ENCODE data around the gene PRADC1.

Gene PRADC1

DNA sequence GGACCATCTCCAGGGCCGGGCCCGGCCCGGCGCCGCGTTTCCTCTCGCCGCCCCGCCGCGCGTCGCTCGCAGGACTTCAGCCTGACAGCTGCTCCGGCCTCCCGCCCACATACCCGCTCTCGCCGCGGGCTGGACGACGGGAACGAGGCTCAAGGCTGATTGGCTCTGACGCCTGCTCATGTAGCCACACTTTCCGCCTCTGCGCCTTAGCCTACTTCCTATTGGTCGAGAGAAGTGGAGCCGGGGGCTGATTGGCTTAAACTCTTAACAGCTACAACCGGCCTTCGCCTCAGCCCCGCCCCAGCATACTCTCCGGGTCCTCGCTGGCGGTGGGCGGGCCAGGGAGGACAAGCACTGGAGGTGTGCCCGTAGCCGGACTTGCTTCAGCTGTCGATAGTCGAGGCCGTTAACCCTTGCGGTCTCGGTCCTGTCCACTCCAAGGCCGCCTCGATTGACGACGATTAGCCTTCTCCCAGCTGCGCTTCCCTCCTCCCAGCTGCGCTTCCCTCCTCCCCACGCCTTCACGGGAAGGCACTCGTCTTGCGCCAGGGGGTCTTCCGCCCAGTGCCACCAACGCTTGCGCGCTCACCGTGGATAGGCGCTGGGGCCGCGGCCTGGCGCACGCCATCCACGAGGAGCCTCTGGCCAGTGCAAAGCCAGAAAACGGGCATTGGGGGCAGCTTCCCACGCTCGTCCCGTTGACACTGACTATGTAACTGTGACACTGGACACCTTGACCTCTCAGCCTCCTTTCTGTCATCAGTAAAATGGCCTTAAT, at the start of gene PRADC1:
Gene PRADC1 (minus strand): TSS at position 86 of the 778 bp plus-strand sequence. CDS start 79 bp downstream, at position 7.
- no peaks in the 10 kb centered on the region for H3K36me3 ChIP-seq (ENCODE audit: control insufficient read depth, insufficient read depth, low read length)
- no peak within 1 kb of the TSS for H3K27ac ChIP-seq (ENCODE audit: low read length)
- peaks cover 2% of the 10 kb centered on the region; the same call in 1 of the 2 replicates for H3K4me1 ChIP-seq (ENCODE audit: control insufficient read depth, insufficient read depth, low read length)
- peak within 1 kb of the TSS; percentile 78 for H3K4me3 ChIP-seq (ENCODE audit: low read length)
- H3K9me3 ChIP-seq (ENCODE audit: control insufficient read depth, insufficient read depth, low read length) = no peaks in the 10 kb centered on the region
- peak; percentile 98 for DNase-seq (ENCODE audit: low read depth, low spot score)
- H3K27me3 ChIP-seq (ENCODE audit: control insufficient read depth, insufficient read depth, low read length) = no peaks in the 10 kb centered on the region
- no CpG with 5 or more reads among the region's 67 CpGs for WGBS (ENCODE audit: insufficient coverage, insufficient read length)

DNA sequence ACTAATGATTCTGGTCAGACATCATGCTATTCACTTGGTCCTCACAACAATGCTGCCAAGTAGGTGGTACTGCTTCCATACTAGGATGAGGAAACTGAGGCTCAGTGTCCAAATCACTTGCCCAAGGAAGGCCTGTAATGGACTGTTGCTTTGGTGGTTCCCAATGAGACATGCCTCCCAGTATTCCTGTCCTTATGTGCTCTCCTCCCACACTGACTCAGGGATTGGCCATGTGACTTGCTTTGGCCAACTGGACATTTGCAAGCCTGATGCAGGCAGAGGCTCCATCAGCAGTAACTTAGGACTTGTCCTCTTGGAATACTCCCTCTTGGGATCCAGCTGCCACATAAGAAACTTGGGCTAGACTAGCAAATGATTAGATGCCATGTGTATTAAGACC, 48.2 kb upstream of the PRADC1 start:
- DNase-seq (ENCODE audit: low read depth, low spot score) = no peak
- no peak overlapping the region for H3K27ac ChIP-seq (ENCODE audit: low read length)
- no peaks in the 10 kb centered on the region for H3K27me3 ChIP-seq (ENCODE audit: control insufficient read depth, insufficient read depth, low read length)
- no peaks in the 10 kb centered on the region for H3K36me3 ChIP-seq (ENCODE audit: control insufficient read depth, insufficient read depth, low read length)
- peaks cover 8% of the 10 kb centered on the region; the same call in 1 of the 2 replicates for H3K4me1 ChIP-seq (ENCODE audit: control insufficient read depth, insufficient read depth, low read length)
- no peak overlapping the region for H3K4me3 ChIP-seq (ENCODE audit: low read length)
- no peaks in the 10 kb centered on the region for H3K9me3 ChIP-seq (ENCODE audit: control insufficient read depth, insufficient read depth, low read length)

DNA sequence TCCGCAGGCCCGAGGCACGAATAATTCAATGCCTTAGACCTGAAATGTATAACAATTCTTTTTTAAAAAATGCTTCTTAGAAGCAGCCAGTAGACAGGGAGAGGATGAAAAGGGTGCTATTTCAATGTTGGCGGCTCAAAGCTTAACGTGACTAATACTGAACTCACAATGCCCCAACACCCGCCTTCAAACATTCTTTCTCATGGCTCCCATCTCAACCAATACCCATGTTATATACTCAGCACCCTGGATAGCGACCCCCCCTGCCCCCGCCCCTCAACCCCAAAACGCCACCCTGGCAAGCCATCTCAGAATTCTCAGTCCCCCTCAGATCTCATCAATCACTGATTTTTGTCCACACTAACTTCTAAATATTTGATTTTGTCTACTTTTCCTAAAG, 46.8 kb upstream of the PRADC1 start:
- no peak overlapping the region for H3K27ac ChIP-seq (ENCODE audit: low read length)
- no peaks in the 10 kb centered on the region for H3K27me3 ChIP-seq (ENCODE audit: control insufficient read depth, insufficient read depth, low read length)
- H3K36me3 ChIP-seq (ENCODE audit: control insufficient read depth, insufficient read depth, low read length) = no peaks in the 10 kb centered on the region
- WGBS (ENCODE audit: insufficient coverage, insufficient read length) = no CpG with 5 or more reads among the region's 9 CpGs
- H3K9me3 ChIP-seq (ENCODE audit: control insufficient read depth, insufficient read depth, low read length) = no peaks in the 10 kb centered on the region
- no peak overlapping the region for H3K4me3 ChIP-seq (ENCODE audit: low read length)
- H3K4me1 ChIP-seq (ENCODE audit: control insufficient read depth, insufficient read depth, low read length) = peaks cover 4% of the 10 kb centered on the region; the same call in 1 of the 2 replicates
- no peak for DNase-seq (ENCODE audit: low read depth, low spot score)

DNA sequence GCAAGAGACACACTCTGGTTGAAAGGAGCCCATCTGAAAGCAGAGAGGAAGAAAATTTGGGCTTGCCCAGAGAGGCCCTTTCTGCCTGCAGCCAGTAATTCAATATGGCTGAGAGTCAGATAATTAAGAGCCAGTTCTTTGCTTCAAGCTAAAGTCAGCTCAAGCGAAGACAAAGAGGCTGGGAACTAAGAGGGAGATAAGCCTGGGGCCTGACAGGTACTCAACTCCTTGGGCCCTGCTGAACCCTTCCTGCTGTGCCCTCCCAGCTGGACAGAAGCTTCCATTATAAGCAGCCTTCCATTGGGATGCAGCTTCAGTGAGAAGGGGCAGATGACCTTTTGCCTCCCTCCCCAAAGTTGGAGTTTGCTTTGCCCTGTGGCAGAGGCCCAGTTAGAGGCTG, 39.2 kb upstream of the PRADC1 start:
- DNase-seq (ENCODE audit: low read depth, low spot score) = no peak
- Histone ChIP-seq H3K4me3 (ENCODE audit: low read length) (no peak overlapping the region), H3K36me3 (ENCODE audit: control insufficient read depth, insufficient read depth, low read length) (no peaks in the 10 kb centered on the region), H3K9me3 (ENCODE audit: control insufficient read depth, insufficient read depth, low read length) (no peaks in the 10 kb centered on the region), H3K27ac (ENCODE audit: low read length) (no peak overlapping the region), H3K4me1 (ENCODE audit: control insufficient read depth, insufficient read depth, low read length) (peaks cover 2% of the 10 kb centered on the region), H3K27me3 (ENCODE audit: control insufficient read depth, insufficient read depth, low read length) (peaks cover 2% of the 10 kb centered on the region; the same call in 1 of the 2 replicates)
- no CpG with 5 or more reads among the region's 1 CpG for WGBS (ENCODE audit: insufficient coverage, insufficient read length)

DNA sequence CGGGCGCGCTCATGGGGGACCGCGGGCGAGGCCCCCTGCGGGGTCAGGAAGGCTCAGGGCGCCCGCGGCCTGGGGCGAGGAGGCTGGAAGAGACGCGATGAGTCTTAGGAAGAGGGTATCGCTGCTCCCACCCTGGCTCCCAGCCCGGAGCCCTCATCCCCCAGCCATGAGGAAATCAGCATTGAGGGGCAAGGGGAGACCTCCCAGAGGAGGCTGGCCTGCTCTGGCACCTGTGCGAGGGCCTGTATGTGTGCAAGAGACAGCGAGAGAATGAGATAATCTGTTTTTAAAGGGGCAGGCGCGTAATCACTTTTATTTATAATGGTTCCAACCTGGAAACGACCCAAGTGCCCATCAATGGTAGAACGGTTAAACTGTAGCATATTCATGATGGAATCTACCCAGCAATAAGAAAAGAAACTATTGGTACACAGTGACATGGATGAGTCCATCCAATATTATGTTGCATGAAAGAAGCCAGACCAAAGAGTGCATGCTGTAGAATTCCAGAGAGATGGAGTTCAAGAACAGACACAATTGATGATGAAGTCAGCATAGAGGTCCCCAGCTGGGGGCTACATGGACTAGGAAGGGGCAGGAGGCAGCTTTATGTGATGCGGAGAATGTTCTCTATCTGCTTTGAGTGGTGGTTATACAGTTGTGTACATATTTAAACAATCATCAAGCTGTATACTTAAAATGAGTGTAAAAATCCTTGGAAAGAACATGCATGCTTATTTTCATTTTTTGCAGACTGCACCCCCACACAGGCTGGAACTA, 36.8 kb upstream of the PRADC1 start:
- no peaks in the 10 kb centered on the region for H3K9me3 ChIP-seq (ENCODE audit: control insufficient read depth, insufficient read depth, low read length)
- no peaks in the 10 kb centered on the region for H3K36me3 ChIP-seq (ENCODE audit: control insufficient read depth, insufficient read depth, low read length)
- H3K27ac ChIP-seq (ENCODE audit: low read length) = no peak overlapping the region
- H3K27me3 ChIP-seq (ENCODE audit: control insufficient read depth, insufficient read depth, low read length) = peaks cover 2% of the 10 kb centered on the region; the same call in 1 of the 2 replicates
- whole genome bisulfite sequencing (ENCODE audit: insufficient coverage, insufficient read length) = no CpG with 5 or more reads among the region's 22 CpGs
- peak overlapping the region; percentile 28; the same call in 1 of the 2 replicates for H3K4me3 ChIP-seq (ENCODE audit: low read length)
- H3K4me1 ChIP-seq (ENCODE audit: control insufficient read depth, insufficient read depth, low read length) = peaks cover 2% of the 10 kb centered on the region
- no peak for DNase-seq (ENCODE audit: low read depth, low spot score)

DNA sequence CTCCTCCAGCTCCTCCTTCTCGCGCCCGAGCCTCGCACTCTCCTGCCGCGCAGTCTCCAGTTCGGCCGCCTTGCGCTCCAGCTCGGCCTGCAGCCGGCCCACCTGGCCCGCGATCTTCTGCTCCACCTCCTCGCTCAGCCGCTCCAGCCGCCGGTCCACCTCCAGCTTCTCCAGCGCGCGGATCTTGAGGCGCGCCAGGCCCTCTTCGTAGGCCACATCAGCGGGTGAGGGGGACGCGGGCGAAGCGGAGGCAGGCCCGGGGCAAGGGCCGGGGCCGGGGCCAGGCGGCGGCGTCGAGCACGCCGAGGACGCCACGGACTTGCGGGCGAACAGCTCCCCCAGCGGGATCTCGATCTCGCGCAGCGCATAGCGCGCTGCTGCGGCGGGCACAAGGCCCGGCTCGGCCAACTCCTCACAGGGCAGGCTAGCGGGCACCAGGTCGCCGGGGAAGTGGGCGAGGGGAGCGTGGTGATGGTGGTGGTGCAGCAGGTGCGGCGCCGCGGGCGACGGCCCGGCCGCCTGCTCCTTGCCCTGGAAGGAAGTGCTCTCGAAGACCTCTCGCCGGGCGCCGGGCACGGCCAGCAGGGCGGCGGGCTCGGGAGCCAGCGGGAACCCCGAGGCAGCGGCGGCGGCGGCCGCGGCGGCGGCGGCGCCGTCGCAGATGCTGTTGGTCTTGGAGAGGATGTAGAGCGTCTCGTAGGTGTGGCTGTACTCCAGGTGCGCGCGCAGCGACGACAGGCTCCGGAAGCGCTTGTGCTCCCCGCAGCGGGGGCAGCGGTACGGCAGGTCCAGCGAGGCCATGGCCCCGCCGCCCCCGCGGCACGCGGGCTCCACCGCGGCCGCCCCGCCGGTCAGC, 36.0 kb upstream of the PRADC1 start:
- no peak for DNase-seq (ENCODE audit: low read depth, low spot score)
- Histone ChIP-seq H3K4me1 (ENCODE audit: control insufficient read depth, insufficient read depth, low read length) (peaks cover 2% of the 10 kb centered on the region), H3K4me3 (ENCODE audit: low read length) (peak overlapping the region; percentile 28; the same call in 1 of the 2 replicates), H3K27me3 (ENCODE audit: control insufficient read depth, insufficient read depth, low read length) (peaks cover 2% of the 10 kb centered on the region; the same call in 1 of the 2 replicates), H3K27ac (ENCODE audit: low read length) (no peak overlapping the region), H3K36me3 (ENCODE audit: control insufficient read depth, insufficient read depth, low read length) (0 out of 2 replicates have a peak, but pooled peaks cover 2% of the 10 kb centered on the region), H3K9me3 (ENCODE audit: control insufficient read depth, insufficient read depth, low read length) (no peaks in the 10 kb centered on the region)
- WGBS (ENCODE audit: insufficient coverage, insufficient read length) = no CpG with 5 or more reads among the region's 113 CpGs

DNA sequence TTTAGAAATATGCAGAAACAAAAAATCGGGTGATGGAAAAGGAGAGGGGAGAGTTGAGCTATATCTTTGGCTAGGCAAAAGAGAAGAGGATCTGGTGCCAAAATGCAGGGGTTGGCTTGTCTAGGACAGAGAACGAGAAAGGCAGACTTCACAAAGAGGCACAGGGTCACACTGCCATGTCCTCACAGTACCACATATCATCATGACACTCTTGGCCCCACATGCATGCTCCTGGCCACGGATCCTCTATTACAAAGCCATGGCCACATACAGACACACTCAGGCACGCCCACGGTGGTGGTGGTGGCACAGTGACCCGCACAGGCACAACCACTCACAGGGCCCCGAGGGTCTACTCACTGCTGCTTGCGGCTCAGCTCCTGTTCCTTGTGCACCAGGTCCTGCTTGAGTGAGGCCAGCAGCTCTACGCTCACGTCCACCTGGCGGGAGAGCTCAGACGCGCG, 35.4 kb upstream of the PRADC1 start:
- no peak overlapping the region for H3K27ac ChIP-seq (ENCODE audit: low read length)
- 0 out of 2 replicates have a peak, but pooled peaks cover 2% of the 10 kb centered on the region for H3K36me3 ChIP-seq (ENCODE audit: control insufficient read depth, insufficient read depth, low read length)
- DNase-seq (ENCODE audit: low read depth, low spot score) = no peak
- WGBS (ENCODE audit: insufficient coverage, insufficient read length) = no CpG with 5 or more reads among the region's 14 CpGs
- peaks cover 2% of the 10 kb centered on the region for H3K4me1 ChIP-seq (ENCODE audit: control insufficient read depth, insufficient read depth, low read length)
- H3K27me3 ChIP-seq (ENCODE audit: control insufficient read depth, insufficient read depth, low read length) = peaks cover 2% of the 10 kb centered on the region; the same call in 1 of the 2 replicates
- no peaks in the 10 kb centered on the region for H3K9me3 ChIP-seq (ENCODE audit: control insufficient read depth, insufficient read depth, low read length)
- peak overlapping the region; percentile 28; the same call in 1 of the 2 replicates for H3K4me3 ChIP-seq (ENCODE audit: low read length)

DNA sequence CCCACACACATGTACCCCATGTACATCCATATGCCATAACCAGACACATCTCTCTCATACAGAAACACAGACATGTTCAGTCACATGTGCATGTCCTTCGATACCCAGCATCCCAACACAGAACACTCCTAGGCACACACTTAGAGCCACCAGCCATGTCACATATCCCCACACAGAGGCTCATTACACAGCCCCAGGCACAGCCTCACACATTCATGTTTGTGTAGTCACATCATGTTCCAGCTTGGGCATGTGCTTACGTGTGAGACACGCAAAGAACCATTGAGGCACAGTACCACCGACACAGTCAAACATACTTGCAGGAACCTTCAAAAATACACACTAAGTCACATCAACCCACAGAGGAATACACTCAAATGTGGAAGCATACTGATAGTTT, 34.0 kb upstream of the PRADC1 start:
- no peak for DNase-seq (ENCODE audit: low read depth, low spot score)
- H3K36me3 ChIP-seq (ENCODE audit: control insufficient read depth, insufficient read depth, low read length) = 0 out of 2 replicates have a peak, but pooled peaks cover 2% of the 10 kb centered on the region
- no peaks in the 10 kb centered on the region for H3K9me3 ChIP-seq (ENCODE audit: control insufficient read depth, insufficient read depth, low read length)
- peaks cover 2% of the 10 kb centered on the region for H3K4me1 ChIP-seq (ENCODE audit: control insufficient read depth, insufficient read depth, low read length)
- H3K27ac ChIP-seq (ENCODE audit: low read length) = no peak overlapping the region
- no CpG with 5 or more reads among the region's 4 CpGs for WGBS (ENCODE audit: insufficient coverage, insufficient read length)
- H3K4me3 ChIP-seq (ENCODE audit: low read length) = no peak overlapping the region
- peaks cover 2% of the 10 kb centered on the region; the same call in 1 of the 2 replicates for H3K27me3 ChIP-seq (ENCODE audit: control insufficient read depth, insufficient read depth, low read length)

DNA sequence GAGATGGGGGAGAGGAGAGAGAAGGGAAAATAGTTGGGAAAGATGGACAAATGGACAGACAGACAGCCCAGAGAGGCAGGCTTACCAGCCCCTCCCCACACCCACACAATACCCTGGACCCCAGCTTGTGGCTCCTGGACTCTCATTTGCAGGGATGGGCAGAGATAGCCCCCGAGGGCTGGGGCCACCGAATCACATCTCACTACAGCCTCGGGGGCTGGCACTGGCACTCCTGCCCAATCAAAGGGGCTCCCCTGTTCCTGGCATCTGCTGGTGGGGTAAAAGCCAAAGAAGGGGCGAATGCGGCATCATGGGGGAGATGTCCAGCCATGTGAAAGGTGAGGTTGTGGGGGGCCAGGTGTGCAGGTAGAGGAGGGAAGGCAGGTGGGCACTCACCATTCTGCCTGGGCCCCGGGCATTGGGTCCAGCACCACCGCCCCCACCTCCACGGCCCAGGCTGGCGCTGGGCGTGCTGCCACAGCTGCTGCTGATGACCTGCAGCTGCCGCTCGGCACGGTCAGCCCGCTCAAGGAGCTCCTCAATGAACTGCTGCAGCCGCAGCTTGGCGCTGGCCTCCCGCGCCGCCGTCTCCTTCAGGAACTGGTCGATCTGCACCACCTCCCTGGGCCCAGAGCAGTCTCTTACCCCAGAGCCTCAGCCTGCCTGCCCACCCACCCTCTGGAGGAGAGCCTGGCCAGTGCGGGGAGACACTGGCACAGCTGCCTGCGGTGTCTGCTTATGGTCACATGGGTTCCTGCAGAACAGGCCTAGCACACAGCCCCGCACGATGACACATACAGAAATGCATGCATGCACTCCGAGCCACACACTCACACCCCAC, 33.2 kb upstream of the PRADC1 start:
- Histone ChIP-seq H3K4me3 (ENCODE audit: low read length) (no peak overlapping the region), H3K27ac (ENCODE audit: low read length) (no peak overlapping the region), H3K4me1 (ENCODE audit: control insufficient read depth, insufficient read depth, low read length) (peaks cover 2% of the 10 kb centered on the region), H3K27me3 (ENCODE audit: control insufficient read depth, insufficient read depth, low read length) (peaks cover 2% of the 10 kb centered on the region; the same call in 1 of the 2 replicates), H3K36me3 (ENCODE audit: control insufficient read depth, insufficient read depth, low read length) (0 out of 2 replicates have a peak, but pooled peaks cover 2% of the 10 kb centered on the region), H3K9me3 (ENCODE audit: control insufficient read depth, insufficient read depth, low read length) (no peaks in the 10 kb centered on the region)
- no CpG with 5 or more reads among the region's 26 CpGs for WGBS (ENCODE audit: insufficient coverage, insufficient read length)
- no peak for DNase-seq (ENCODE audit: low read depth, low spot score)
